ENCODE measurements around the gene PAM16. TPM values are rescaled to one million over a fixed set of nuclear protein-coding genes. Genes with fewer than 3 reads are reported as not detected.

PAM16 gene
- total RNA-seq, 1 experiment from 2014 or later, result 117 TPM

DNA sequence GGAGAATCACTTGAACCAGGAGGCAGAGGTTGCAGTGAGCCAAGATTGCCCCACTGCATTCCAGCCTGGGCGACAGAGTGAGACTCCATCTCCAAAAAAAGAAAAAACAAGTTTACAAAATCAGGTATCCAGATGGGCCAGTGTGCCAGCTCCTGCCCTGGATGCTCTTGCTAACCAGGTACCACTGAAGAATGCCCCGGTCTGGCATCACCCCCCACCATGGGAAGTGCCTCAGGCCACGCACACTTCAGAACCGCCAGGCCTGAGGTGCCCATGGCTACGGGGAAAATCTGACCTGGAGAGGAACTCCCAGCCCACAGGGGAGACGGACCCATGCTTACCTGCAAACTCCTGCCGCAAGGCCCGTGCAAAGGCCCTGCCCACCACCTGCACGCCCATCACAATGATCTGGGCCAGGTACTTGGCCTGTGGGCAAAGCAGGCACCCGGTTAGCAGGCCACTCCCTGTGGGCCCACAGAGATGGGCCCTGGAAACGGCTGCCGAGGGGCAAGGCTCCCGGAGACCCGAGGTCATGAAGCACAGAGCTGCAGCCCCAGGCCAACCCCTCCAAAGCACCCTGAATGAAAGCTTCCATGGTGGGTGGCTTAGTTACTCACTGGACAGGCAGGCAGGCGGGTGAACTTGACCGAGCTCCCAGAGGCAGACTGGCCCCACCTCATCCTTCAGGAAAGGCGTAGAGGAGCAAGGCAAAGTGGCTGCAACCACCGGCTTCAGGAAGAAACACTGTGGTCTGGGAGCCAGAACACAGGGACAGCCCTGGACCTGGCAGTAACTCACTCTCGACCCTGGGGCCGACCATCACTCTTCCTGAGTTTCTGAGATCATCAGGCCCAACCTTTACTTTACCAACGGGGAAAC is 8.0 kb downstream of the PAM16 start:
- CTCF ChIA-PET, result interaction anchor here (0.6 to 3.5 kb wide), 5 partner anchors 12 to 60 kb away, joined by 3 to 20 read pairs (median 4); no protein-coding TSS in a partner anchor
- Mint-ChIP-seq H3K4me1 (ENCODE audit: insufficient read depth, unreplicated experiment) (peaks cover 2% of the 10 kb centered on the region), H3K4me3 (ENCODE audit: unreplicated experiment) (no peak overlapping the region), H3K27me3 (ENCODE audit: insufficient read depth, unreplicated experiment) (no peaks in the 10 kb centered on the region), H3K27ac (ENCODE audit: low read depth, unreplicated experiment) (peak overlapping the region; percentile 66), H3K36me3 (ENCODE audit: insufficient read depth, unreplicated experiment) (peaks cover 30% of the 10 kb centered on the region), H3K9me3 (ENCODE audit: unreplicated experiment) (no peaks in the 10 kb centered on the region)
- TF ChIP-seq, protein P1, sequence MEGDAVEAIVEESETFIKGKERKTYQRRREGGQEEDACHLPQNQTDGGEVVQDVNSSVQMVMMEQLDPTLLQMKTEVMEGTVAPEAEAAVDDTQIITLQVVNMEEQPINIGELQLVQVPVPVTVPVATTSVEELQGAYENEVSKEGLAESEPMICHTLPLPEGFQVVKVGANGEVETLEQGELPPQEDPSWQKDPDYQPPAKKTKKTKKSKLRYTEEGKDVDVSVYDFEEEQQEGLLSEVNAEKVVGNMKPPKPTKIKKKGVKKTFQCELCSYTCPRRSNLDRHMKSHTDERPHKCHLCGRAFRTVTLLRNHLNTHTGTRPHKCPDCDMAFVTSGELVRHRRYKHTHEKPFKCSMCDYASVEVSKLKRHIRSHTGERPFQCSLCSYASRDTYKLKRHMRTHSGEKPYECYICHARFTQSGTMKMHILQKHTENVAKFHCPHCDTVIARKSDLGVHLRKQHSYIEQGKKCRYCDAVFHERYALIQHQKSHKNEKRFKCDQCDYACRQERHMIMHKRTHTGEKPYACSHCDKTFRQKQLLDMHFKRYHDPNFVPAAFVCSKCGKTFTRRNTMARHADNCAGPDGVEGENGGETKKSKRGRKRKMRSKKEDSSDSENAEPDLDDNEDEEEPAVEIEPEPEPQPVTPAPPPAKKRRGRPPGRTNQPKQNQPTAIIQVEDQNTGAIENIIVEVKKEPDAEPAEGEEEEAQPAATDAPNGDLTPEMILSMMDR (IDR thresholded peaks at IDR 0.05; ENCODE audit: unreplicated experiment), result no peak
- intact Hi-C loops (cut with micrococcal nuclease), result no loop called here
- BruUV-seq (replicated peaks), result no TSS peak
- DNase-seq (ENCODE audit: unreplicated experiment), result no peak
- POLR2A ChIA-PET, result interaction anchor here (0.6 kb wide), 1 partner anchor 303 kb away, joined by 3 read pairs; no protein-coding TSS in a partner anchor

DNA sequence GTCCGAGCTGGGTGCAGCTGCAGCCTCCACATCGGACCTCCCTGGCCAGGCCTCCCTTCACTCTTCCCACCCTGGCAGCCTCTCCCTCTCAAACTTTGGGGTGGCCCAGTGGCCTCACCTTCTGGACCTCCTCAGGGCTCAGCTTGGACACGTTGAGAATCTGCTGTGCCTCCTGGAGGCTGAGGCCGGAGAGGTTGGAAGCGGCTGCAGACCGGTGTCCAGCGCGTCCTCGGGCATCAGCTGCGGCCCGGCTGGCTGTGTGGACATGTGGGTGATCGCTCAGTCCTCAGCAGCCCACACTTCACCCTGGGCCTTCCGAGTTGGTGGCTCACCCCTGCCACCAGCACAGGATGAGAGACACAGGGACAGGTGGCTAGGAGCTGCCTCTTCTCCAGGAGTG is 9.9 kb downstream of the PAM16 start:
- Mint-ChIP-seq H3K9me3 (ENCODE audit: unreplicated experiment) (no peaks in the 10 kb centered on the region), H3K4me3 (ENCODE audit: unreplicated experiment) (no peak overlapping the region), H3K27me3 (ENCODE audit: insufficient read depth, unreplicated experiment) (no peaks in the 10 kb centered on the region), H3K4me1 (ENCODE audit: insufficient read depth, unreplicated experiment) (no peaks in the 10 kb centered on the region), H3K36me3 (ENCODE audit: insufficient read depth, unreplicated experiment) (peaks cover 42% of the 10 kb centered on the region), H3K27ac (ENCODE audit: low read depth, unreplicated experiment) (no peak overlapping the region)
- no TSS peak for BruUV-seq (replicated peaks)
- intact Hi-C loops (cut with micrococcal nuclease), result no loop called here
- ChIA-PET POLR2A (no interaction called here), CTCF (interaction anchor here (0.6 to 3.5 kb wide), 7 partner anchors 9 to 62 kb away, joined by 3 to 20 read pairs (median 4); no protein-coding TSS in a partner anchor)
- no peak for DNase-seq (ENCODE audit: unreplicated experiment)
- TF ChIP-seq, protein P1 (IDR thresholded peaks at IDR 0.05; ENCODE audit: unreplicated experiment), result no peak

DNA sequence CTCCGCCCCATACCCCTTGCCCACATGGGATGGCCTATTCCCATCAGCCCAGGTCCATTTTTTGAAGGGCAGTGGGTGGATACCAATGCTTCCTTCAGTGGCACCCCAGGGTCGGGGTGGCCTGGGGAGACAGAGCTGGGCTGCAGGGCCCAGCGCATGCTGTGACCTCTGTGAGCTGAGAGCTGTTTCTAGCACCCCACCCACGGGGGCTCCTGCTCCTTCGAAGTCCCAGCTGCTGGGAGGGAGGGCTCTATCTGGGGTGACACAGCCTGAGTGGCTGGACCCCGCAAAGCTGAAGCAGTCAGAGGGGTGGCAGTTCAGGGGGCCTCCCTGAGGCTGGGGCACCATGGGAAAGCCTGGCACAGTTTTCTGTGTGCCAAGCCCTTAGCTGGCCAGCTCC is 10.7 kb downstream of the PAM16 start:
- CTCF ChIA-PET, result interaction anchor here (1.3 to 3.5 kb wide), 5 partner anchors 9 to 60 kb away, joined by 3 to 20 read pairs (median 5); no protein-coding TSS in a partner anchor
- intact Hi-C loops (cut with micrococcal nuclease), result no loop called here

DNA sequence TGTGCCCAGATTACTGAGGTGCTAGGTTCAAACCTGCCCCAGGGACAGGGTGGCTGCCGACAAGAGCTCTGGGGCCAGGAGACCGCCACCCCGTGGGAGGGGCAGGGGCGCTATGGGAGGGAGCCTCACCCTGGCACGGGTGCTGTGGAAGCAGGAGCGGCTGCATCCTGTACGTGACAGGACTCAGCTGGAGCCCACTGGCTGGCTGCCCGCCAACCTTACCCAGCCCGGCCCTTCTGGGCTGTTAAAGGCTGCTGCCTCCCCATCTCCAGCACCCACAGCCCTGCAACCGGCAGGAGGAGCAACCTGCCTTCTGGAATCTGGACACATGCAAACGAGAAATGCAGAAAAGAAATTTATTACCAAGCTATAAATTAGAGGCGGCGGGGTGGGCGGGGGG is 11.2 kb downstream of the PAM16 start:
- TF ChIP-seq, protein P1 (IDR thresholded peaks at IDR 0.05; ENCODE audit: unreplicated experiment), result no peak
- H3K4me3 Mint-ChIP-seq (ENCODE audit: unreplicated experiment), result no peak overlapping the region
- no peaks in the 10 kb centered on the region for H3K9me3 Mint-ChIP-seq (ENCODE audit: unreplicated experiment)
- CTCF ChIA-PET, result interaction anchor here (0.5 to 2.0 kb wide), 5 partner anchors 10 to 139 kb away, joined by 3 to 5 read pairs (median 3); no protein-coding TSS in a partner anchor
- H3K4me1 Mint-ChIP-seq (ENCODE audit: insufficient read depth, unreplicated experiment), result no peaks in the 10 kb centered on the region
- no peaks in the 10 kb centered on the region for H3K27me3 Mint-ChIP-seq (ENCODE audit: insufficient read depth, unreplicated experiment)
- POLR2A ChIA-PET, result no interaction called here
- BruUV-seq (replicated peaks), result no TSS peak
- no peak for DNase-seq (ENCODE audit: unreplicated experiment)
- peaks cover 50% of the 10 kb centered on the region for H3K36me3 Mint-ChIP-seq (ENCODE audit: insufficient read depth, unreplicated experiment)
- H3K27ac Mint-ChIP-seq (ENCODE audit: low read depth, unreplicated experiment), result no peak overlapping the region
- intact Hi-C loops (cut with micrococcal nuclease), result no loop called here

More for the DNA sequence above, 10.7 kb downstream of the PAM16 start:
- Mint-ChIP-seq H3K27ac (ENCODE audit: low read depth, unreplicated experiment) (no peak overlapping the region), H3K9me3 (ENCODE audit: unreplicated experiment) (no peaks in the 10 kb centered on the region), H3K4me1 (ENCODE audit: insufficient read depth, unreplicated experiment) (no peaks in the 10 kb centered on the region), H3K36me3 (ENCODE audit: insufficient read depth, unreplicated experiment) (peaks cover 46% of the 10 kb centered on the region), H3K27me3 (ENCODE audit: insufficient read depth, unreplicated experiment) (no peaks in the 10 kb centered on the region), H3K4me3 (ENCODE audit: unreplicated experiment) (no peak overlapping the region)
- no TSS peak for BruUV-seq (replicated peaks)
- no peak for DNase-seq (ENCODE audit: unreplicated experiment)
- TF ChIP-seq, protein P1 (IDR thresholded peaks at IDR 0.05; ENCODE audit: unreplicated experiment), result no peak
- POLR2A ChIA-PET, result no interaction called here
